A172 (cell line): ENCODE results near the gene MACF1. TPM values are rescaled to one million over a fixed set of nuclear protein-coding genes. Genes with fewer than 3 reads are reported as not detected.
"Not testable (repeated sequence)": the region's sequence is repeated elsewhere in the genome, so short reads cannot be mapped to it uniquely, and the experiment has no call there.

Source experiments
- DNase-seq: peaks from one replicate; pipeline ENCODE4 v3.0.0-alpha.2; 2015; ENCODE audit warnings: low spot score
- total RNA-seq: library from RNA; depleted of rRNA; stranded (reverse); fragments of >200 nt; shearing (Covaris generic); gene quantifications from 2 replicates; pipeline ENCODE4 v1.2.3, GENCODE V29; 2014

Gene MACF1
- total RNA-seq, 1 experiment from 2014 or later, result 256 TPM

DNA sequence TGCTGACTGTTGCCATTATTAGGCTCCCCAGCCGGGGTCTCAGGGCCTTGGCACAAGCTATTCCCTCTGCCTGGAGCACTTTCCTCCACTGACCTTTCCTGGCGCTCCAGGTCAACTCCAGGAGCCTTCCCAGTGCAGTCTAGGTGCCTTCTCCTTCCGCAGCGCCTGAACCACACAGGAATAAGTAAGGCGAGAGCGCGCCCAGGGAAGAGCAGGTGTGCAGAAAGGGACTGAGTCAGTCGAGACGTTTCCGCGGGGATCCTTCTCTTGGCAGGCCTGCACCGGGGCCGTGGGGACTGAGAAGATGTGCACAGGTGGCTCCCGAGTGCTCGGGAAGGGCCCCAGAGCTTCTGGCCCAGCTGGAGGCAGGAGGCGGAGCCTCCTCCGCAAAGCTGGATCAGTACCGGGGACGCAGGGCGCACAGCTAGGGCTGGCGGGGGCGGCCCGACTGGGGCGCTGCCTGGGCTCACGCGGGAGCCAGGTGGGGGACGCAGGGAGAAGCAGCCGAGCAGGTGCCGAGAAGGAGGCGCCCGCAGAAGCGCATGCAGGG is 286.2 kb downstream of the MACF1 start:
- DNase-seq, result no peak

- DNase-seq, result no peak
These were observed 286.8 kb downstream of the MACF1 start, which contains the start of gene BMP8A for GRCh38 chr1:39491146-39491921. TSS of gene BMP8A (plus strand) at chr1:39491636. CDS start at chr1:39491992, 356 bp downstream.

GRCh38 chr1:39492118-39493042 is 287.9 kb downstream of the MACF1 start:
- DNase-seq, result not testable (repeated sequence)

- DNase-seq, result not testable (repeated sequence)
These were observed 288.7 kb downstream of the MACF1 start for GRCh38 chr1:39493043-39493810.

- no peak for DNase-seq
These were observed 290.3 kb downstream of the MACF1 start for GRCh38 chr1:39494671-39495410.

GRCh38 chr1:39496520-39496919 is 292.0 kb downstream of the MACF1 start:
- not testable (repeated sequence) for DNase-seq

- DNase-seq, result no peak
These were observed 293.1 kb downstream of the MACF1 start for GRCh38 chr1:39497585-39497984.

DNA sequence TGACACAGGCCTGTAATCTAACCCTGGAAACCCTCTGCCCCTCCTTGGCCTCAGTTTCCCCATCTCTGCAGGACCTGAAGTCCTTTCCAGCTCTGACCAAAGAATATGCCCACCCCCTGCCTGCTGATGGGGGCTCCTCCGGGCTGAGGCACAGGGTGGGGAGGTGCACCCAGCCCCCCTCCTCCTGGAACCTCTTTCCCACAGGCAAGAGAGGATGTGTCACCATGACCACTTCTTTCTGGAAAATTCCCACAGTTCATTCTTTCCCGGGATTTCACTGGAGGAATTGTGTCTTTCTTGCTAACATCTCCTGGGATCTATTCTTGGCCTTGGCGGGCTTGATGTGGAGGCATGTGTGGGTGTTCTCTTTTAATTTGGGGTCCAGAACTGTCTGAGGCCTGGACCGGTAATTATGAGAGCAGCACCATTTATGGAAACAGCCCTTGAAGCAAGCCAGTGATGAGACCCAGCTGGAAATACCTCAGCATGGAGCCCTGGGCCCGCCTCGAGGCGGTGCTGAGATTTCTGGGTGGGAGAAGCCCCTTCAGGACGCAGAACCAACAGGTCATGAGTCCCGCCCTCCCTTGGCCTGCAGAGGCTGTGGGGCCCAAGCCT is 293.7 kb downstream of the MACF1 start:
- DNase-seq, result not testable (repeated sequence)

GRCh38 chr1:39498821-39499220 is 294.3 kb downstream of the MACF1 start:
- not testable (repeated sequence) for DNase-seq

DNA sequence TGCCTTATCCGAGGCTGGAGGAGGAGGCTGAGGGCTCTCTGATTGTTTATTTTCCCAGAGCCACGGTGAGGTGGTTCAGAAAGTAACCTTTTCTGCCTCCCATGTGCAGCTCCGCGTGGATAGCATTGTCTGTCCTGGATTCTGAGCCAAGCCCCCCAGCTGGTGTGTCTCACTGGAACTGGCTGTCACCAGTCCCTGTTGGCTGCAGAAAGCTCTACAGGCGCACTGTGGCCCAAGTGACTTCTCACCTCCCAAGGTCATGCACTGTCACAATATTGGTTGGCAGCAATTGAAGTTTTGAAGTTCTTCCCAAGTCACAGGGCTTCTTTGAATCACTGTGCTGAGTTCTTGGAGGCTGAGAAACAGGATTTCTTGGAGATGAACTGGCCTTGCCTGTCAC is 295.2 kb downstream of the MACF1 start:
- no peak for DNase-seq

DNA sequence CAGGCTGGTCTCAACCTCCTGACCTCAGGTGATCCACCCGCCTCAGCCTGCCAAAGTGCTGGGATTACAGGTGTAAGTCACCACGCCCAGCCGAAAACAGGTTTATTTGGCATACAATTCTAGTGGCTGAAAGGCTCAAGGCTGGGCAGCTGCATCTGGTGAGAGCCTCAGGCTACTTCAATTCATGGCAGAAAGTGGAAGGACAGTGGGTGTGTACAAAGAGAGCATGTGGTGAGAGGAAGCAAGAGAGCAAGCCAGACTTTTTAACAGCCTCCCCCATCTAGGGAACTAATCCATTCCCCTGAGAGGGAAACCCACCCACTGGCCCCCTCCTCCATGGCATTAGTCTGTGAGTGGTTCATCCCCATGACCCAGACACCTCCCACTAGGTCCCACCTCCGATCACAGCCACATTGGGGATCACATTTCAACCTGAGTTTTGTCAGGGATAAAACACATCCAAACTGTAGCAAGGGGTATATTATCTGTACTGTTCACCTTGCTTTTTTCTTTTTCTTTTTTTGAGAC is 296.4 kb downstream of the MACF1 start:
- no peak for DNase-seq

GRCh38 chr1:39501666-39502065 is 297.2 kb downstream of the MACF1 start:
- DNase-seq, result peak; percentile 41

- not testable (repeated sequence) for DNase-seq
These were observed 299.9 kb downstream of the MACF1 start for GRCh38 chr1:39504436-39504835.

- no peak for DNase-seq
These were observed 300.8 kb downstream of the MACF1 start for GRCh38 chr1:39505289-39505688.

GRCh38 chr1:39507230-39507928 is 302.9 kb downstream of the MACF1 start:
- no peak for DNase-seq

DNA sequence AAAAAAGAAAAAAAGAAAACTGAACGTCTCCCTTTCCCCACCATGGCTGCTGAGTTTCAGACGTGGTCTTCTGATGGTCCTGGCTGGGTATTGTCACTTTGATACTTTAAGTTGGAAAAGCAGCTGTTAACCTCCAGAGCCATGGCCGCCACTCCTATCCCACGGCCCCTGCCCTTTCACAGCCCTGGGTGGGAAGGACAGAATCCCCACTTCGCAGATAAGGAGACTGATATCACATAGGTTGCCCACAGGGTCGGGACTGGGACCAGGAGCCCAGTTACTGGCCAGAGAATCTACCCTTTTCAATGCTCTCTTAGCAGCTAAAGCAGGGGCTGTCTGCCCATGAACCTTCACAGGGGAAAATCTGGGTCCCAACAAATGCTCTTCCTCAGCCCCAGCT is 303.8 kb downstream of the MACF1 start:
- no peak for DNase-seq

- peak; percentile 57 for DNase-seq
These were observed 304.4 kb downstream of the MACF1 start for GRCh38 chr1:39508857-39509305.

- peak; percentile 84 for DNase-seq
These were observed 305.0 kb downstream of the MACF1 start for GRCh38 chr1:39509360-39510009.
